ENCODE measurements around the gene TRAPPC14.

Gene TRAPPC14

DNA sequence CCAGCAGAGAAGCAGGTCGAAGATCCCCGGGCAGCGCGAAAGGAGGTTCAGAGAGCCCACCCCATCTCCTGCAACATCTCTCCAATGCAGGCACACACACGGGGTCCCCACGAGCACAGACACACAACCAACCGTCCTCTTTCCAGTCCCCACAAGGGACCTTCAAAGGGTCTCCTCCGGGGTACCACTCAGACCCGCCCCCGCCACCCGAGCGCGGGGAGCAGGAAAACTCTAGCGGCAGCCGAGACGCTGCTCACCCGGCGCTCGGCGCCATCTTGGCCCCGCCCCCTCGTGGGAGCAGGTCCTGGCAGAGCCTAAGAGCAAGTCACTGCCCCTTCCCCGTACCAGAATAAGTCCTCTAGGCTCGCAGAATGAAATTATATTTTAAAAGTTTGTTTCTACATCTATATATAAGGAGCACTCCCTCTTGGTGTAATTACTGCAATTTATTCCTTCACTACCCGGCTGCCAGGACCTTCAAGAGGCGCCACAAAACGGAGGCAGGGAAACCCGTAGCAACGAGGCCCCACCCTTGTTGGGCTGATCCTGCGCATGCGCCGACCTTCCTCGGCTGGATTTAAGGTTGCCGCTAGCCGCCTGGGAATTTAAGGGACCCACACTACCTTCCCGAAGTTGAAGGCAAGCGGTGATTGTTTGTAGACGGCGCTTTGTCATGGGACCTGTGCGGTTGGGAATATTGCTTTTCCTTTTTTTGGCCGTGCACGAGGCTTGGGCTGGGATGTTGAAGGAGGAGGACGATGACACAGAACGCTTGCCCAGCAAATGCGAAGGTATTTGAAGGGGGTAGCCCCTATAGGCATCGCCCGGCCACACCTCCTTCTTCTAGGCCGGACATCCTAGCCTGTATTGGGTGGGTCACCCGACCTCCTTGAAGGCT lies 39.2 kb downstream of the TRAPPC14 start, which contains the start of the genes CNPY4 and TAF6:
CNPY4 (plus strand) TSS at position 563 of the 898 bp plus-strand sequence; CDS start at position 674, 111 bp downstream.
TAF6 (minus strand) TSS at position 287 of the 898 bp plus-strand sequence. CDS start 5,149 bp downstream, outside the sequence.
- Histone ChIP-seq H3K27ac (ENCODE audit: poor library complexity, severe bottlenecking) (peak within 1 kb of the TSS; percentile 47), H3K27me3 (ENCODE audit: insufficient read depth, poor library complexity, severe bottlenecking) (no peaks in the 10 kb centered on the region), H3K36me3 (ENCODE audit: low read depth) (no peaks in the 10 kb centered on the region), H3K4me1 (ENCODE audit: insufficient read depth, poor library complexity, severe bottlenecking) (no peaks in the 10 kb centered on the region), H3K4me3 (ENCODE audit: severe bottlenecking) (peak within 1 kb of the TSS; percentile 79), H3K9me3 (ENCODE audit: severe bottlenecking) (no peaks in the 10 kb centered on the region)
- ATAC-seq (ENCODE audit: low read depth) (peak; percentile 77), DNase-seq (ENCODE audit: low spot score) (peak; percentile 94)
- TF ChIP-seq, protein P1, sequence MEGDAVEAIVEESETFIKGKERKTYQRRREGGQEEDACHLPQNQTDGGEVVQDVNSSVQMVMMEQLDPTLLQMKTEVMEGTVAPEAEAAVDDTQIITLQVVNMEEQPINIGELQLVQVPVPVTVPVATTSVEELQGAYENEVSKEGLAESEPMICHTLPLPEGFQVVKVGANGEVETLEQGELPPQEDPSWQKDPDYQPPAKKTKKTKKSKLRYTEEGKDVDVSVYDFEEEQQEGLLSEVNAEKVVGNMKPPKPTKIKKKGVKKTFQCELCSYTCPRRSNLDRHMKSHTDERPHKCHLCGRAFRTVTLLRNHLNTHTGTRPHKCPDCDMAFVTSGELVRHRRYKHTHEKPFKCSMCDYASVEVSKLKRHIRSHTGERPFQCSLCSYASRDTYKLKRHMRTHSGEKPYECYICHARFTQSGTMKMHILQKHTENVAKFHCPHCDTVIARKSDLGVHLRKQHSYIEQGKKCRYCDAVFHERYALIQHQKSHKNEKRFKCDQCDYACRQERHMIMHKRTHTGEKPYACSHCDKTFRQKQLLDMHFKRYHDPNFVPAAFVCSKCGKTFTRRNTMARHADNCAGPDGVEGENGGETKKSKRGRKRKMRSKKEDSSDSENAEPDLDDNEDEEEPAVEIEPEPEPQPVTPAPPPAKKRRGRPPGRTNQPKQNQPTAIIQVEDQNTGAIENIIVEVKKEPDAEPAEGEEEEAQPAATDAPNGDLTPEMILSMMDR (IDR thresholded peaks at IDR 0.05; ENCODE audit: poor library complexity, severe bottlenecking), result no peak

DNA sequence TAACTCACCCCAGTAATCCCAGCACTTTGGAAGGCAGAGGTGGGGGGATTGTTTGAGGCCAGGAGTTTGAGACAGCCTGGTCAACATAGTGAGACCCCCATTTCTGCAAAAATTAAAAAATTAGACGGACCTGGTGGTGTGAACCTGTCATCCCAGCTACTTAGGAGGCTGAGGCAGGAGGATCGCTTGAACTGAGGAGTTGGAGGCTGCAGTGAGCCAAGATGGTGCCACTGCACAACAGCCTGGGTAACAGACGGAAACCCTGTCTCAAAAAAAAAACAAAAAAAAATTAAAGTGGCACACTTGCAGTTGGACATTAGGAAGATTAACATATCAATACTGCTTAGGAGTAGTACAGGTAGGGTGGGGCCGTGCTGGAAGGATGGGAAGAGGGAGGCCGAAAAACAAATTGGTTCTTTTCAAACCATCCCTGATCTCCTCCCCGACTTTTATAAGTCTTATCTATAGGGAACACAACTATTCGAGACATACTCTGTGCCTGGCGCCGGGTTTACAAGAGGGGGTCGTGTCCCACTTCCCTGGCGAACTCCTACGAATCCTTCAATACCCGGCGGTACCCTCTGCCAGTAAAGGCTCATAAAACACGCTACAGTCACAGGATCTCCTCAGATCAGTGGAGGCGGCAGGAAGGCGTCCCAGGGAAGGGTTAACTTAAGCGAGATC lies 40.0 kb downstream of the TRAPPC14 start:
- H3K9me3 ChIP-seq (ENCODE audit: severe bottlenecking), result no peaks in the 10 kb centered on the region
- peak overlapping the region; percentile 47 for H3K27ac ChIP-seq (ENCODE audit: poor library complexity, severe bottlenecking)

DNA sequence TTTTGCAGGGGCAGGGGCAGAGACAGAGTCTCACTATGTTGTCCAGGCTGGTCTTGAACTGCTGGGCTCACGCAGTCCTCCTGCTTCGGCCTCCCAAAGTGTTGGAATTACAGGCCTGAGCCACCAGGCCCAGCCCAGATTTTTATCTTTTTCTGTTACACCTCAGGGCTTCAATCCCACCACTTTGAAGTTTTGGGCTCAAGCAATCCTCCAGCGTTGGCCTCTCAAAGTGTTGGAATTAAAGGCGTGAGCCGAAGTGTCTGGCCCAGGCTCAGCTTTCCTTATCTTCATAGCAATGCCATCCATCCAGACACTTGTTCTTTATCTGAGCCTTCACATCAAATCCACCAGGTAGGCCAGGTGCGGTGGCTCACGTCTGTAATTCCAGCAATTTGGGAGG lies 43.5 kb downstream of the TRAPPC14 start:
- no peaks in the 10 kb centered on the region for H3K9me3 ChIP-seq (ENCODE audit: severe bottlenecking)
- ATAC-seq (ENCODE audit: low read depth), result no peak
- peaks cover 41% of the 10 kb centered on the region for H3K36me3 ChIP-seq (ENCODE audit: low read depth)
- H3K4me3 ChIP-seq (ENCODE audit: severe bottlenecking), result no peak overlapping the region
- H3K27me3 ChIP-seq (ENCODE audit: insufficient read depth, poor library complexity, severe bottlenecking), result no peaks in the 10 kb centered on the region
- no peak overlapping the region for H3K27ac ChIP-seq (ENCODE audit: poor library complexity, severe bottlenecking)
- no peak for DNase-seq (ENCODE audit: low spot score)
- no peaks in the 10 kb centered on the region for H3K4me1 ChIP-seq (ENCODE audit: insufficient read depth, poor library complexity, severe bottlenecking)
- TF ChIP-seq, protein P1 (IDR thresholded peaks at IDR 0.05; ENCODE audit: poor library complexity, severe bottlenecking), result no peak

More for the DNA sequence above, 40.0 kb downstream of the TRAPPC14 start:
- TF ChIP-seq, protein P1 (IDR thresholded peaks at IDR 0.05; ENCODE audit: poor library complexity, severe bottlenecking), result no peak
- ATAC-seq (ENCODE audit: low read depth) (no peak), DNase-seq (ENCODE audit: low spot score) (no peak)
- H3K4me3 ChIP-seq (ENCODE audit: severe bottlenecking), result peak overlapping the region; percentile 79
- H3K27me3 ChIP-seq (ENCODE audit: insufficient read depth, poor library complexity, severe bottlenecking), result no peaks in the 10 kb centered on the region
- no peaks in the 10 kb centered on the region for H3K4me1 ChIP-seq (ENCODE audit: insufficient read depth, poor library complexity, severe bottlenecking)
- peaks cover 8% of the 10 kb centered on the region for H3K36me3 ChIP-seq (ENCODE audit: low read depth)

DNA sequence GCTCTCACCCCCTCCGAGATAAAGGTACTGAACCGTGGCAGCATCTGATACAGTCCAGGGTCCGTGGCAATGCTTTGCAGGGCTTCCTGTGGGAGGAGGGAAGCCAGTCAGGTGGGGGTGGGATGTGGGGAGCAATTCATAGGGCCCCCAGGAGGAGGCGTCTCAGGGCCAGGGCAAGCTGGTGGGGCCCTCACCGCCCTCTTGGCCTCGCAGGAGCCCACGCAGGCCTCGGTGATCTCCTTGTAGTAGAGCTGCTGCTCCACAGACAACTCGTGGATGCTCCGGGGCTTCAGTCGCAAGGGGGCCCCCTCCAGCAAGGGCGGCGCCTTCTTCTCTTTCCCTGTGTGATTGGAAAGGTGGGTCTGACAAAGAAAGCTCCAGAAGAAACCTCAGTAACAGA lies 46.6 kb downstream of the TRAPPC14 start:
- DNase-seq (ENCODE audit: low spot score) (no peak), ATAC-seq (ENCODE audit: low read depth) (no peak)
- TF ChIP-seq, protein P1 (IDR thresholded peaks at IDR 0.05; ENCODE audit: poor library complexity, severe bottlenecking), result no peak
- Histone ChIP-seq H3K36me3 (ENCODE audit: low read depth) (peaks cover 65% of the 10 kb centered on the region), H3K9me3 (ENCODE audit: severe bottlenecking) (no peaks in the 10 kb centered on the region), H3K4me3 (ENCODE audit: severe bottlenecking) (no peak overlapping the region), H3K27ac (ENCODE audit: poor library complexity, severe bottlenecking) (no peak overlapping the region), H3K27me3 (ENCODE audit: insufficient read depth, poor library complexity, severe bottlenecking) (no peaks in the 10 kb centered on the region), H3K4me1 (ENCODE audit: insufficient read depth, poor library complexity, severe bottlenecking) (no peaks in the 10 kb centered on the region)
